NCI-H1092 (cell line): ENCODE results near the gene C5.
A peak's percentile ranks its signal among the peaks of the same experiment; 100 is the strongest.

Source experiments
- DNase-seq: peaks from one replicate; lab custom pipeline; 2025; lab: John Stamatoyannopoulos, UW

Gene C5

DNA sequence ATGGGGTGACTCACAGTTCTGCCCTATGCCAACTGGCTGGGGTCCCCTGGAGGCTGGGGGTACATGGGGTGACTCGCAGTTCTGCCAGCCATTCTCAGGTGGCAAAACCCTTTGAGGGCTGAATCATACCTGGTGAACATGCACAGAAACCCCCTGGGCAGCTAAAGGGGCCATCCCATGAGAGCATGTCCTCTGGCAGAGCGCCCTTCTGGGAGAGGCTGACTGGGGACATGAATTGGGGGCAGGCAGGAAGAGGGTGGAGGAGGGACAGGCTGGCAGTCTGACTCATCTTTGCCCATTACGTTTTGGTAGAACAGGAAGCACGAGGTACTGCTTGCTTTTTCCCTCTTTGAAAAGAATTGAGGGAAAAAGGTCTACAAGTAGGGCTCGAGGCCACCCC lies 140.2 kb downstream of the C5 start:
- DNase-seq: no peak

DNA sequence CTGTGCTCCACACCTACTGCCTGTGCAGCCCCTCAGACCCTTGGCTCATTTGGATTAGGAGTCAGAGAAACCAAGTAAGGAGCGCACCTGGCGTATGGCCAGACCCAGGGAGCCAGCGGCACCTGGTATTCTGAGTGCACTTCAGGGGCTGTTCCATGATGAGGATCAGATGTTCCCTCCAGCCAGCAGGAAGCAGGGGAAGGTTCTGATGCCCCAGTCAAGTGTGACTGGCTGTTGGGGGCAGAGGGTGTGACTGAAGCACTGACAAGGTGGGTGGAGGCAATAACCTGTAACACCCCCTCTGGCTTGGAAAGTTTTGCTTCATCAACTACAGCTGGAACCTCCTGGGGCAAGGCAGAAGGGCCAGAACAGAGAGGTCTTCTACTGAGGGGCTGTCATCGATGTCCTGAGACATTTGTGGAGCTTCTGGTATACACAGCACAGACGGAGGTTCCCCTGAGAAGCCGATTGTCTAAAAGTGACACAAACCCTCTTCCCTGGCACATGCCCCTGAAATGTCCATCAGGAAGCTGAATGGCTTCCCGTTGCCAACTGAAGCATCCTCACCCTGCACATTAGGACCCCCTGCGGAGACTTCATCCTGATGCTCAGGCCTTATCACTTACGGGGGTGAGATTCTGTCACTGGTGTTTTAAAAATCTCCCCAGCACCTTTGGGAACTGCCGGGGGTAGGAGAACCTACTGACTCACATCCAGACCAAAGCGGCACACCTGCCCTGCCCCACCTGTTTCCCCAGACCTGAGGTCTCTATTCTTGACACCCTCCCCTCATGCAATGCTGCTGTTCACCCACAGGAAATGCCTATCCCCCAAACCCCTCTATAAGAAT lies 144.5 kb downstream of the C5 start:
- DNase-seq: peak; percentile 15

DNA sequence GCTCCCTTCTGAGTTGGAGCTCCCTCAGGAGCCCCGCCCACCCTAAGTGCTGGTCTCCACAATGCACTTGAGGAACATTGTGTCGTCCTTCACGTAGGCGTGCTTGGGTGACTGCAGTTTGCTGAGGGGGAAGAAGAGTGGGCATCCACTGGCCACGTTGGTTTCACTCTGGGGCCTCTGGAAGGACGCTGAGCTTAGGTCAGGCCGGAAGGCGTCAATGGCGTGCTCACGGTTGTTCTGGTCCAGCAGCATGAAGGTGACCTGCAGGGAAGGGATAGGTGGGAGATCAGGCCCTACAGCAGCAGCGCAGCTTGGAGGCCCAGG lies 145.1 kb downstream of the C5 start:
- DNase-seq: no peak

DNA sequence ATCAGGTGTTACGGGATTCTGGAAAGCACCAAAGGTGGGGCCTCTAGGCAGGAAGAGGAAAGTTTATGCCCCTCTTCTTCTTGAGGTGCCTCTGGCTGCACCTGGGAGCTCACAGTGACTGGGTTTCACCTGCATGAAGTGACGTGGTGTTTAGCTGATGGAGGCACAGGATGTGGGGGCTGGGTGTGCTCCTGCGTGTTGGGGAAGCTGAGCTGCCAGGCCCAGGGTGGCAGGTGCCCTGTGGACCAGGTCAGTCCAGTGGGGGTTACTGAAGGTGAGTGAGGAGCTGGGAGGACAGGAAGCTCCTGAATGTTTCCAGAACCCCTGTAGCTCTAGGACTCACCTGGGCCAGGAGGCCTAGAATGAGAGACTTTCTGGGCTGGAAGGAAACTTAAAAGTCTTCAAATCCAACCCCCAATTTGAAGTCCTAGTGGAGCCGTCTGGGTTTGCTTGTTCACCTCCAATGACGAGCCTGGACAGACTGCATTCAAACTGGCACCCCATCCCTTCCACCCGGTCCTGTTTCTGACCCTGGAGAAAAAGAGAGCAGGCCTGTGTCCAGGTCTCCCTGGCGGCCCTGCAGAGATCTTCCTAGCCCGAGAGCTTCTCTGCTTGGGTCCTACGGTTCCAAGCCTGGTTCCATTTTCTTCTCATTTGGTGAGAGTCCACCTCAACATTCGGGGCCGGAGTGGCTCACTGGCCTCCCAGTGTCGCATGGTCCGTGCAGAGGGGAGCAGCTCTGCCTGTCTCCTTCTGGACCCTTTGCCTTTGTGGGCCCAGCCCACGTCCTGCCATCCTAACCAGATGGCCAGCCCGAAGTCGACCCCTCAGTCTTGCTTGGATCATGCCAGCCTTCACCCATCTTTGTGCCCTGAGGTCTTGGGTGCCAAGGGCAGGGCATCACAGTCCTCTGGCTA lies 145.8 kb downstream of the C5 start:
- DNase-seq: no peak

DNA sequence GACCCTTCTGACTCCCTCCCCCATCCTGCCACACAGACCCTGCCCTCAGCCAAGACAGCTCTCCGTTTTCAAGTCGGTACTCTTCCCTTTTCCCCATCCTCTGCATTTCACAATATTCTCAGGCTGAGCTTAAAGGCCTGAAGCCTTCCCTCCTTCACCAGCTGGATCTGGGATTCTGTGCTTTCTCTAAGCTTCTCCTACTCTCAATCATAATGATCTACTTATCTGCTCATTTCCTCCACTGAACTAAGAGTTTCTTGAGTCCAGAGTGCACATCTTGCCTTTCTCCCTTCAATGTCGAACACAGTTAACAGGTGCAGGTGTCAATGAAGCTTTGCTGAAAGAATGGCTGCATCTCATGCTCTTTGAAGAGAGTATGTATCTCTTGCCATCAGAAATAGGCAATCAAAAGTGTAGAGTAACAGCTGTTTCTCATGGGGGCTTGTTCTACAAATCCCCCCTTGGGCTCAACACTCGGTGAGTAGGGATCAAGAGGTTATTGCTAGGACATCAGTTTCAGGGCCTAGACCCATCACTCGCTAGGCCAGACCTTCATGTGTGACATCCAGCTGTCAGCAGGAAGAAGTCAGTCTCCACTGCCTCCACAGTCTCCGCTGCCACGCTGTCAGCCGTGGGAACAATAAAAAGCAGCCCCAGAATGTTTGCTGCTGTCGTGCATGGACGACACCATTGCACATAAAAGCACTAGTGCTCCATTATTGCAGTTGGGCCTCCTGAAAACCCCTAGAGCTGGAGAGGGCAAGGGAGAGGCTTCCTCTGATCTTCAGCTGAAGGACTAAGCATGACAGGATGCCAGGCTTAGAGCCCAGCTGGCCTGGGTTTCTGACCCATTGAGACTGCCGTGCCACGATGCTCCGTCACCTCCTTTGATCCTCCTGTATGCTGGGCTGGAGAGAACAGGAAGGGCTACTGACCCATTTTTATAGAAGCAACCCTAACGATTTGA lies 147.2 kb downstream of the C5 start:
- DNase-seq: no peak
